Stimulated activated naive CD4-positive, alpha-beta T cell (primary cell): ENCODE measurements around the gene PDCD10.

Experiments used
- DNase-seq, 6 experiments: peaks; one replicate each; lab custom pipeline; 2025; lab: John Stamatoyannopoulos, UW

The PDCD10 gene

GRCh38 chr3:167734498-167735232 lies at the start of gene PDCD10:
Gene PDCD10, minus strand, starts transcription at chr3:167734892. Its CDS starts 14,735 bp downstream, at chr3:167720157.
- peak; percentile 94 to 99 (median 97) for DNase-seq

DNA sequence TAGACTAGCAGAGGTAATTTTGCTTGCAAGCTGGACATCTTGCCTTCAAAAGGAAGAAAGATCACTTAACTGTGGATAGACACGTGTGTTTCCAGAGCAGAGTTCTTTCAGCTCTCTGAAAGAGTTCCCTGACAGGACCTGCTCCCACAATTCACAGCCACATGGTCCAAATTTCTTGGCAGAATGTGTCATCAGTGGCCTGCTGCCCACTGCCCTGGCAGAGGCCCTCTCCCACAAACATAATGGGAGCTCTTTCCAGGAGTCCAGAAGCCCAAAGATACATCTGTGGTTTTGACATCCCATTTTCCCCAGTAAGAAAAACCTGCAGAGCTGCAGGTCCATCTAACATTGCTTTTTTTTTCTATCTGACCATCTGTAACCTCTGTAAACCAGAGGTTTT lies 49.1 kb upstream of the PDCD10 start:
- no peak for DNase-seq

DNA sequence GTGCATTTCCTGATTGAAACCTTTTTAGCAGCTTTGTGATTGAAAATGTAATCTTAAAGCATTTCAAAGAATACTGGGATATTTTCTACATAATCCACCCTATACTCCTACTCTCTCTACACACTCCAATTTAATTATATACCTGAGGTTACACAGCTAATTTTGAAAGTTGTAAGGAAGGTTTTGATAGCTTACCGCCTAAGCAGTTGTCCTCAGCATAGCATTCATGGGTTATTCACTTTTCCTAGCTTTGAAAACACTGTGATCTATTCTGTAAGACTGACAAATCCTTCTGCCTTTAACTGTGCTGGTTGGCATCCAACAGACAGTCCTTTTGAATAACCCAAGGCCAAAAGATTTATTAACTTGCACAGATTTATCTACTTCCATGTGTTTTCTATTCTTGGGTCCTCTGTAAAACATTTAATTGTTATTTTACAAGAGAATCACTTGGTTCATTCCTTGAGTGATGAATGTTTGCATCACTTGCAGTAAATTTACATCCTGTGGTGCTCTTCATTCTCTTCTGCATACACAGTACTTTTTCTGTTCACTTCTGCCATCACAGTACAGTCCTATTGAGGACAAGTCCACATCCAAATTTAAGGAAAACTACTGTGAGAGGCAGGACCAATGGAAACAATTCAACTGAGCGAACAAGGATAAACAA lies 45.7 kb upstream of the PDCD10 start:
- no peak for DNase-seq

DNA sequence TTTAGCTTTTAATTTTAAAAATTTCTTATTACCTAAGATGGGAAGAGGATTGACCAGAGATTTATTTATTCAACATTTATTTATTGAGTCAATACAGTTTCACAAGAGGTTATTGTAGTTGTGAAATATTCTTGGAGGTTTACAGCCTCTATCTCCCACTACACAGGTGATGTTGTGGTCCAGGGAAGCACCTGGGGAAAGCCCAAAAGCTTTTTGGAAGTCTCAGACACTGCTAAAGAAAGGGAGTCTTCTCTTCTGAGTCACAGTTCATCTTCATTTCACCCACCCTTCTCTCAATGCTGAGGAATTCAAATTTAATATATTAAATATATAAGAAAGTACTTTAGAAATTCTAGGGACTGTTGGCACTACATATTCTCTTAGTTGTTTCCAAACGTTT lies 42.7 kb upstream of the PDCD10 start:
- DNase-seq = no peak

DNA sequence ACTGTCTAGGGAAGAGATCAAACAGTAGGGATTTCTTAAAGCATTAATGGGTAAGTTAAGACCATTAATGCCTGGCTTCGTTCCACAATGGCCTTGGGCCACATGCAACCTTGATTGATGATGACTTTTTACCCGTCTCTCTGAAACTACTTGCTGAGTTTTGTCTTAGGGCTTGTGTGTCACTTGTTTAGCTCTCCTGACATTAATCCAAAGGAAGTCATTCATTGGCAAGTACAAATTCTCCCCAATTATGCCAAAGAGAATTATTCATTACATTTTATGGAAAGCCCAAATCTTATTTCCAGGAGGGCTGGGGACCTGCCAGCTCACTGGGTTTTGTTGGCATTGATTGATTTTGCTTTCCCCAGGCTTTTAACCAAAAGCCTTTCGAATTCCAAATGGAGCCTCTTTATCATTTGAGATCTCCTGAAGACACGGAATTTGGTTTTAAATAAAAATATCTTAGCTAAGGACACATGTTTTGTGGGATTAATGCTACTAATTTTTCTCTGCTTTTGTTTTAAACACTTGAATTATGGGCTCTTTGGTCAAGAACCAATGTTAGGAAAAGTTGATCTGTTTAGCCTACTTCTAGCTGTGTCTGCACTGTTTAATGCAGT lies 41.5 kb upstream of the PDCD10 start:
- no peak for DNase-seq

DNA sequence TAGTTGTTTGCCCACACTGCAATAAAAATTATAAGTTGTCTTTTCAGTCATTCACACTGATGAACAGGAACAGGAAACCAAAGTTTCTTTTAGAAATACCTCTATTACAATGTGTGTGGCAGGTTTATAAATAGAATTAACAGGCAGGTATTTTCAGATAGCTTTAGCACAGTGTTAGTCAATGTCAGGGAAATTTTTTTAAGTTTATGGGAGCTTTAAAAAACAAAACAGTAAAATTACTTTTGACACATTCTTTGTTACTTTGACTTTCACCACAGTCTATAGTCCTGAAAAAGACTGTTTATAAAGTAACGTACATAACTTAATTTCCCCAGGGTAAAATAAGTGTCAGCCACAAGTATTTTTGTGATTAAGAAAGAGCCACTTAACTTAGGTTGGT lies 38.9 kb upstream of the PDCD10 start:
- no peak for DNase-seq

DNA sequence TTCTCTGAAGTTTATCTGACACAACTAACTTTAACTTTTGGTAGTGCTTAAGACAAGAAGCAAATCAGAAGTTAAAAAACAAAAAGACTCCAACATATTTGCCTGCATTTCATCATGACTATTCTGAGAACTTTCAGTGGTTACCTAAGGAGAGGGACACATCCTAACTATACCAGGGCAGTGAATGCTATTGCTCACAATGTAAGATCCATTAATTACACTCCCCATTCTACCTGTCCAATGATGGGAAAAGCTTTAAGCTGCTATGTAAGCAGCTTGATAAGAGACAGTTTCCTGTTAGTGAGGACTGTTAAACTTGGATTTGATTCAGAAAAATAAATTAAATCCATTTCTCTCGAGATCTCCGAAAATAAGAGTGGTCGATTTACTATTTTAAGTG lies 38.3 kb upstream of the PDCD10 start:
- no peak for DNase-seq

DNA sequence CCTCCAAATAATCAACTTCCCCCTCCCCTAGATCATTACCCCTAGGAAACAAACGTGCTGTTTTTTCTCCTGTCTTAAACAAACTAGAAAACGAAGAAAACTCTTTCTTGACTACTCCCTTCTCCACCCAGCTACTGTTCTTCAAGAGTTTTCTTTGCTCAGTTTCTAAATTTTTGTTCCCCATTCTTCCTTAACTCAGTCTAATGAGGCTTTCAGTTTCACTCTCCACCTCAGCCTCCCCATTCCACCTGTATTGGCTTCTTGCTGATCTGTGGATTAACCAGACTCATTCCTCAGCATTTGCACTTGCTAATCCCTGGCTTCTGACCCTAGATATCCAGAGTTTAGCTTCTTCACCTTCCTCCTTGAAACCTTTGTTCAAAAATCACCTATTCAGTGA lies 27.6 kb upstream of the PDCD10 start:
- DNase-seq = no peak

GRCh38 chr3:167761302-167761701 lies 26.6 kb upstream of the PDCD10 start:
- DNase-seq = no peak

DNA sequence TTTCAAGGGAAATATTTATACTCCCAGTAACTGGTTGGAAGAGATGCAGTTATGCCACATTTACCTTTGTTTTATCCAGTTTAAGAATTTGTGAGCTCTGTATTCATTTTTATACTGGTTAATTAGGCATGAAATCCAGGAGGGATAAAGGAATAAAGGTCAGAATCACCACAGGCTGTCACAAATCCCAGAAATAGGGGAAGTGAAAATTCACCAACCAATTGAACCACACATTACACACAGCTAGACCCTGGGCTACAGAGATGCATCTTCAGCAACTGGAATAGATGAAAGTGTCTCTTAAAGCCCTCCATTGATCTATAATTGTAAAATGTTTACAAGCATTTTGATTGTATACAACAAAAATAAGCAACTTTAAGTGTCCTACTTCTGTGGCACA lies 19.4 kb upstream of the PDCD10 start:
- DNase-seq = no peak

DNA sequence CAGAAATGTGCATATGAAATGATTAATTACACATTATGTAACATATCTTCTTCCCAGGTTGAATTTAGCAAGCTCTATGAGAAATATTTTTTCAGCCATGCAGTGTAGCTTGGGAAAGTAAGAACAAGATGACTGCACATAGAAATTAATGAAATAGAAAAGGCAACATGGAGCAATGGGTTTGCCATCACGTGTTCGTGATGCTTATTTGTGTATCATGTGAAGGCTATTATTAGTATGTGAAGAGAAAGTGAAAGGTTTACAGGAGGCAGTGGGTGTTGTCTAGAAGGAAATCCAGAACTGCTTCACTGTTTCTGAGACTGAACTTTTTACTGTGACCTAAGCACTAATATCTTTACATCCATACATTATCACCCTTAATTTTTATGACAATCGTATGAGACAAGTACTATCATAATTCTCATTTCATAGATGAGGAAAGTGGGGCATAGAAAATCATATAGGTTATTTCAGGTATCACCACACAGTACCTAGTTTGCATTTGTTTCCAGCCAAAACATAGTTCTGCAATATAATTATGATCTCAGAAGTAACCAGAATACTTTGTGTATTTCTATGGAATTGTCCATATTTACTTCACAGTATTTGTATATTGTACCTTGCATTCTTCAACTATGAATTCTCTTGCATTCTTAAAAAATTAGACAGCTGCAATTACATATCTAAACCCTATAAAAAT lies 15.7 kb upstream of the PDCD10 start:
- no peak for DNase-seq

DNA sequence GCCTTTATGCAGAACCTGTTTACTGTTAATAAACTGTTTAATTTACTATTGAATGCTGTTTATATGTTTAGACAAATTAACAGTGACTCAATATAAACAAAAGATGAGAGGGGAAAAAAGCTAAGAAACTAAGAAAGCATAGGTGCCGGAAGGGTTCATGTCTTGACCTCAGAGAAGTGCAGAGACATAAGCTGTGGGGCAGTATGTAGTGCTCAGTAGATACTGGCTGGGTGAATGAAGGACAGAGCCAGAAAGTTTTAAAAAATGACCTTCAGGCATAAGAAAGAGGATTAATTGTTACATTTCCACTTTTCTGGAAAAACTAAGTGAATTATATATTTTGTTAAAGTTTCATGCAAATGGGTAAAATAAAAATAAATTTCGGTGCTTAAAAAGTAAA lies 15.0 kb upstream of the PDCD10 start:
- DNase-seq = no peak

DNA sequence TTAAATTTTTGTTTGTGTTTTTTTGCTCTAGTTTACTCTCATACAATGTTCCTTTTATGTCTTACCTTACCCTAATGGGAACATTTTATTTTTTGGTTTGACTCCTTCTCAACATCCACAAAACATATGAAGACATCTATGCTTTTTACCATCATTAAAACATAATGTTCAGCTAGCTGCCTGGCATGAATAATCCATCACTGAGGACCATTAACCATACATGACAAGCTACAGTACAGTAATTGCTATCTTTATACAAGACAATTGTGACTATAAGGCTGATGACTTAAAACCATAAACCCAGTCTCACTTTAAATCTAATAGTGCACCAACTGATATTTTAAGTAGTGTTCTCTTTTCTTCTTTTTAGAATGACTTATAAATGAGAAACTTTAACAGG lies 14.5 kb upstream of the PDCD10 start:
- DNase-seq = no peak

- no peak for DNase-seq
These were observed 9.1 kb upstream of the PDCD10 start for GRCh38 chr3:167743799-167744198.

GRCh38 chr3:167742338-167742737 lies 7.6 kb upstream of the PDCD10 start:
- DNase-seq = no peak

DNA sequence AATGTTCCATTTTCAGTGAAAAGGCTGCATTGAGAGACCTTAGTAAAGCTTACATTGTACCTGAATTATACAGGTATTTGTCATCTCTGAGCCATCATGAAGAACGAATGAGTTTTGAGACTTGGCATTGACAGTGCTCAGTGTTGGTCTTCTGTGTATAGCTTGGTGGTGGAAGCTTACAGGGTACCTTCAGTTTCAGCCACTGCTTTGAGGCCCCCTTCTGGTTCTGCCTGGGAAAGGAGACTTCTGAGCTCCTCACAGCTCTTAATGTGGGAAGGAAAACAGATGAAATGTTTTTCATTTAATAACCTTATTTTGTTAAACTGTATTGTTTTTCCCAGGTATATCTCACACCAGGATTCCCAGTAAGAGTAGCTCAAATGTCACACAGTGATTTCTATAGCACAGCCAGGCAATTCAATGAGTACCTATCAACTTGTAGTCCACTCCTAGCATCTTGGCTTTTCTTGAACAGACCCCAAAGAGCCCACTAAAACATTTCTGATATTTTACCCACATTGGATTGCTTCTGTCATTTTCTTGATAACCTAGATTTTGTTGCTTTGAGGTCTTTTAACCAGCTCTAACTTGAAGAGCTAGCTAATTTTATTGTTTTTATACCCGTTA lies 6.4 kb upstream of the PDCD10 start:
- peak in 3 of 6 experiments; percentile 4 to 27 (median 20) for DNase-seq

GRCh38 chr3:167739190-167739810 lies 4.6 kb upstream of the PDCD10 start:
- DNase-seq = no peak

- no peak for DNase-seq
These were observed 3.3 kb upstream of the PDCD10 start for GRCh38 chr3:167738037-167738436.

- no peak for DNase-seq
These were observed 2.3 kb upstream of the PDCD10 start for GRCh38 chr3:167736997-167737396.

- no peak for DNase-seq
These were observed 1.6 kb upstream of the PDCD10 start for GRCh38 chr3:167736264-167736787.
